HepG2 (cell line): ENCODE data around the gene CCT6A. TPM values are rescaled to one million over a fixed set of nuclear protein-coding genes. Genes with fewer than 3 reads are reported as not detected.

Experiments used
- ARID2 ChIP-seq: sonication (generic); formaldehyde crosslinking; IDR thresholded peaks from 2 replicates; pipeline ENCODE4 v1.8.1; 2022; ENCODE audit warnings: mild to moderate bottlenecking, missing genetic modification reagents, borderline replicate concordance
- JUND ChIP-seq: sonication (generic); formaldehyde crosslinking; IDR thresholded peaks from 2 replicates; pipeline ENCODE4 v1.8.0; 2022; ENCODE audit warnings: mild to moderate bottlenecking, missing genetic modification reagents
- NR3C1 ChIP-seq: sonication (generic); formaldehyde crosslinking; IDR thresholded peaks from 2 replicates; pipeline ENCODE4 v1.4.0; 2020; ENCODE audit warnings: missing genetic modification reagents
- REXO4 ChIP-seq: sonication (generic); formaldehyde crosslinking; IDR thresholded peaks from 2 replicates; pipeline ENCODE4 v1.8.0; 2022; ENCODE audit warnings: missing genetic modification reagents, mild to moderate bottlenecking, borderline replicate concordance
- ZBTB7B ChIP-seq: sonication (generic); formaldehyde crosslinking; IDR thresholded peaks from 2 replicates; pipeline ENCODE4 v1.4.0; 2020; ENCODE audit warnings: missing genetic modification reagents
- ZFP91 ChIP-seq: sonication (generic); formaldehyde crosslinking; IDR thresholded peaks from 2 replicates; pipeline ENCODE4 v1.9.0; 2022; ENCODE audit warnings: missing genetic modification reagents, mild to moderate bottlenecking, borderline replicate concordance
- ZNF12 ChIP-seq: sonication (generic); formaldehyde crosslinking; IDR thresholded peaks from 2 replicates; pipeline ENCODE4 v1.5.0; 2020; ENCODE audit warnings: missing genetic modification reagents
- ZNF230 ChIP-seq: sonication (generic); formaldehyde crosslinking; IDR thresholded peaks from 2 replicates; pipeline ENCODE4 v1.4.0; 2020; ENCODE audit warnings: mild to moderate bottlenecking, missing genetic modification reagents
- ZNF274 ChIP-seq: sonication (generic); formaldehyde crosslinking; IDR thresholded peaks from 2 replicates; pipeline ENCODE4 v1.5.1; 2020; ENCODE audit warnings: mild to moderate bottlenecking, missing genetic modification reagents
- ZNF646 ChIP-seq: sonication (generic); formaldehyde crosslinking; IDR thresholded peaks from 2 replicates; pipeline ENCODE4 v1.9.0; 2021; ENCODE audit warnings: mild to moderate bottlenecking, missing genetic modification reagents
- ZNF773 ChIP-seq: sonication (generic); formaldehyde crosslinking; IDR thresholded peaks from 2 replicates; pipeline ENCODE4 v1.4.0; 2020; ENCODE audit warnings: missing genetic modification reagents, borderline replicate concordance
- ZSCAN30 ChIP-seq: sonication (generic); formaldehyde crosslinking; IDR thresholded peaks from 2 replicates; pipeline ENCODE4 v1.5.0; 2020; ENCODE audit warnings: mild to moderate bottlenecking, missing genetic modification reagents
- polyA plus RNA-seq, 8 experiments: library from polyadenylated mRNA; depleted of rRNA in 3 of 8; stranded (reverse) in 7 of 8; unstranded in 1 of 8; fragments of >200 nt; fragmentation: Illumina TruSeq in 4 of 8; extraction: Trizol in 4 of 8; gene quantifications; 2 replicates each; pipeline versions ENCODE4 v1.2.1 to v1.2.3, GENCODE V29; 2011 to 2016; ENCODE audit warnings: low read depth in 4 of 8, missing spikeins in 1 of 8, mixed read lengths in 1 of 8; ENCODE audit not compliant: insufficient read depth in 1 of 8
- total RNA-seq, 5 experiments: library from RNA; depleted of rRNA; stranded (reverse); fragments of >200 nt; fragmentation: Illumina TruSeq; extraction: Trizol; gene quantifications; 2 replicates each; pipeline ENCODE4 v1.2.3, GENCODE V29; 2016; ENCODE audit warnings: low read depth in 1 of 5
- TF ChIP-seq, protein P1 (sequence below): sonication (generic); formaldehyde crosslinking; IDR thresholded peaks from 2 replicates; pipeline ENCODE4 v1.8.1; 2023; ENCODE audit warnings: missing genetic modification reagents, inconsistent platforms, borderline replicate concordance
- TF ChIP-seq, protein P2 (sequence below): sonication (generic); formaldehyde crosslinking; IDR thresholded peaks from 2 replicates; pipeline ENCODE4 v1.5.0; 2020; ENCODE audit warnings: missing genetic modification reagents, mild to moderate bottlenecking, borderline replicate concordance
- TF ChIP-seq, protein P3 (sequence below): sonication (generic); formaldehyde crosslinking; IDR thresholded peaks from 2 replicates; pipeline ENCODE4 v1.5.0; 2020; ENCODE audit warnings: mild to moderate bottlenecking, missing genetic modification reagents

Gene CCT6A
- total and polyA plus RNA-seq, 2 of the 13 experiments (the other 11 are each of a cell fraction or from before 2014, with no cell fraction given), result 219 to 292 TPM

DNA sequence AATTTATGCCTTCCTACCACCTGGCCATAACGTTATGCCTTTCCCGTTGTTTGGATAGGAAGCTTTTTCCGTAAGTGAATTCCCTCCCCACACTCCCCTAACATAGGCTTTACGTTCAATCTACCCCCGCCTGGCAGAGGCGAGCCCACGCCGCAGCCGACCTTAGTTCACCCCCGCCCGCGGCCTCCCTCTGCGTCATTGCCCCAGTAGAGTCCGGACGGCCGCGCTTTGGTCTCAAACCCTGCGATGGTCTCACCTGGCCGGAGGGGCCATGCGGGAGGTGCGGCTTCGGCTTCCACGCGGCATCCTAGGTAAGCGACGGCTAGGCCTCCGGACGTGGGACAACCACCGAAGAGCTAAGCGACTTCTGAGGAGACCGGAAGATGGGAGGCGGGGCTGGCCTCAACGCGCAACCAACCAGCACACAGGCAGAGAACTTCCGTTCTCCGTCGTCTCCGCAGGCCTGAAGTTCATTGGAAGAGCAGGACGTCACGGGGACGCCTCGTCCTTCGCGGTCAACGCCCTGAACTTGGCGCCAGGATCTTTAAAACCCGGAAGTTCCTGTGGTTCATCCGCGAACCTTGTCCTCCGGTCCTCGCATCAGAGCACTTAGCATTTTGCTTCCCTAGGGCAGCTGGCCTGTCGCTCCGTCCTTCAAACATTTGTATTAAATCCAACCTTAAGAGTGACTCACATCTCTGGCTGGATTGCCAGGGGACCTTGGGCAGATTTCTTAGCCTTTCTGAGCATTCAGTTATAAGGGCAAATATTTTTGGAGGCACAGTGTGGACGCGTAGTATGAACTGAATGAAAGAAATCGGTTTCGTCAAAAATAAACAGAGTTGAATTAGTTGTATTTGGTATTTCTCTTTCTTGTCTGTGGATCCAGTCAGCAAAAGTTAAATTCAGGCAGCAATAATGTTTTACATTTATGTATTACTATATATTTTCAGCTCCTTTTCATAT lies 54.8 kb downstream of the CCT6A start, which contains the start of gene CHCHD2 (continued):
- TF ChIP-seq, protein P1, sequence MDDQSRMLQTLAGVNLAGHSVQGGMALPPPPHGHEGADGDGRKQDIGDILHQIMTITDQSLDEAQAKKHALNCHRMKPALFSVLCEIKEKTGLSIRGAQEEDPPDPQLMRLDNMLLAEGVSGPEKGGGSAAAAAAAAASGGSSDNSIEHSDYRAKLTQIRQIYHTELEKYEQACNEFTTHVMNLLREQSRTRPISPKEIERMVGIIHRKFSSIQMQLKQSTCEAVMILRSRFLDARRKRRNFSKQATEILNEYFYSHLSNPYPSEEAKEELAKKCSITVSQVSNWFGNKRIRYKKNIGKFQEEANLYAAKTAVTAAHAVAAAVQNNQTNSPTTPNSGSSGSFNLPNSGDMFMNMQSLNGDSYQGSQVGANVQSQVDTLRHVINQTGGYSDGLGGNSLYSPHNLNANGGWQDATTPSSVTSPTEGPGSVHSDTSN (CRISPR knock-in tag), result no peak
- no peak for TF ChIP-seq JUND (CRISPR knock-in tag)
- no peak for TF ChIP-seq ZNF773 (CRISPR knock-in tag)
- no peak for TF ChIP-seq ZNF12
- TF ChIP-seq ZFP91 (CRISPR knock-in tag), result peak; percentile 85
- no peak for TF ChIP-seq ZBTB7B
- peak; percentile 91 for TF ChIP-seq ZNF274 (CRISPR knock-in tag)
- no peak for TF ChIP-seq ZSCAN30 (CRISPR knock-in tag)
- TF ChIP-seq ZNF646, result no peak
- TF ChIP-seq, protein P2, sequence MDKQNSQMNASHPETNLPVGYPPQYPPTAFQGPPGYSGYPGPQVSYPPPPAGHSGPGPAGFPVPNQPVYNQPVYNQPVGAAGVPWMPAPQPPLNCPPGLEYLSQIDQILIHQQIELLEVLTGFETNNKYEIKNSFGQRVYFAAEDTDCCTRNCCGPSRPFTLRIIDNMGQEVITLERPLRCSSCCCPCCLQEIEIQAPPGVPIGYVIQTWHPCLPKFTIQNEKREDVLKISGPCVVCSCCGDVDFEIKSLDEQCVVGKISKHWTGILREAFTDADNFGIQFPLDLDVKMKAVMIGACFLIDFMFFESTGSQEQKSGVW, result no peak
- no peak for TF ChIP-seq NR3C1 (CRISPR knock-in tag)
- TF ChIP-seq, protein P3, sequence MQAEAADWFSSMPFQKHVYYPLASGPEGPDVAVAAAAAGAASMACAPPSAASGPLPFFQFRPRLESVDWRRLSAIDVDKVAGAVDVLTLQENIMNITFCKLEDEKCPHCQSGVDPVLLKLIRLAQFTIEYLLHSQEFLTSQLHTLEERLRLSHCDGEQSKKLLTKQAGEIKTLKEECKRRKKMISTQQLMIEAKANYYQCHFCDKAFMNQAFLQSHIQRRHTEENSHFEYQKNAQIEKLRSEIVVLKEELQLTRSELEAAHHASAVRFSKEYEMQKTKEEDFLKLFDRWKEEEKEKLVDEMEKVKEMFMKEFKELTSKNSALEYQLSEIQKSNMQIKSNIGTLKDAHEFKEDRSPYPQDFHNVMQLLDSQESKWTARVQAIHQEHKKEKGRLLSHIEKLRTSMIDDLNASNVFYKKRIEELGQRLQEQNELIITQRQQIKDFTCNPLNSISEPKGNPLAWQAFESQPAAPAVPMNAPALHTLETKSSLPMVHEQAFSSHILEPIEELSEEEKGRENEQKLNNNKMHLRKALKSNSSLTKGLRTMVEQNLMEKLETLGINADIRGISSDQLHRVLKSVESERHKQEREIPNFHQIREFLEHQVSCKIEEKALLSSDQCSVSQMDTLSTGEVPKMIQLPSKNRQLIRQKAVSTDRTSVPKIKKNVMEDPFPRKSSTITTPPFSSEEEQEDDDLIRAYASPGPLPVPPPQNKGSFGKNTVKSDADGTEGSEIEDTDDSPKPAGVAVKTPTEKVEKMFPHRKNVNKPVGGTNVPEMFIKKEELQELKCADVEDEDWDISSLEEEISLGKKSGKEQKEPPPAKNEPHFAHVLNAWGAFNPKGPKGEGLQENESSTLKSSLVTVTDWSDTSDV, result peak; percentile 86; the same call in 1 of the 2 replicates
- TF ChIP-seq ZNF230 (CRISPR knock-in tag), result 0 out of 2 replicates have a peak, but pooled peaks have one; percentile 63
- no peak for TF ChIP-seq REXO4 (CRISPR knock-in tag)
- TF ChIP-seq ARID2 (CRISPR knock-in tag), result no peak
